Mesothelial cell of epicardium (in vitro differentiated cells): Measurements from ENCODE around the gene CDH12. TPM values are rescaled to one million over a fixed set of nuclear protein-coding genes. Genes with fewer than 3 reads are reported as not detected.

Experiments
- DNase-seq, 2 experiments: peaks; one replicate each; pipeline ENCODE4 v3.0.0; 2021; ENCODE audit warnings: low spot score in 2 of 2; ENCODE audit not compliant: unreplicated experiment in 2 of 2
- H3K27ac Mint-ChIP-seq: 2 replicates; pipeline ENCODE4 v1.8.0; 2021; ENCODE audit warnings: mixed read lengths
- H3K27me3 Mint-ChIP-seq: 2 replicates; pipeline ENCODE4 v1.8.0; 2021; ENCODE audit warnings: low read depth, mixed read lengths
- H3K36me3 Mint-ChIP-seq: 2 replicates; pipeline ENCODE4 v1.8.0; 2021; ENCODE audit warnings: mixed read lengths
- H3K4me1 Mint-ChIP-seq: 2 replicates; pipeline ENCODE4 v1.8.0; 2021; ENCODE audit warnings: mixed read lengths
- H3K4me3 Mint-ChIP-seq: 2 replicates; pipeline ENCODE4 v1.8.0; 2021; ENCODE audit warnings: mild to moderate bottlenecking, moderate library complexity, mixed read lengths
- H3K9me3 Mint-ChIP-seq: 2 replicates; pipeline ENCODE4 v1.8.0; 2021; ENCODE audit warnings: mixed read lengths
- total RNA-seq: library from RNA; stranded (reverse); gene quantifications from 3 replicates; pipeline ENCODE4 v1.2.1, GENCODE V29; 2021
- TF ChIP-seq, protein P1 (sequence below): fragments of 200-600 bp; sonication (generic); IDR thresholded peaks from one replicate; pipeline ENCODE4 v1.5.0; 2021; ENCODE audit warnings: antibody characterized with exemption; ENCODE audit not compliant: unreplicated experiment

CDH12 gene
- total RNA-seq, 1 donor from 2014 or later = 1.6 TPM

DNA sequence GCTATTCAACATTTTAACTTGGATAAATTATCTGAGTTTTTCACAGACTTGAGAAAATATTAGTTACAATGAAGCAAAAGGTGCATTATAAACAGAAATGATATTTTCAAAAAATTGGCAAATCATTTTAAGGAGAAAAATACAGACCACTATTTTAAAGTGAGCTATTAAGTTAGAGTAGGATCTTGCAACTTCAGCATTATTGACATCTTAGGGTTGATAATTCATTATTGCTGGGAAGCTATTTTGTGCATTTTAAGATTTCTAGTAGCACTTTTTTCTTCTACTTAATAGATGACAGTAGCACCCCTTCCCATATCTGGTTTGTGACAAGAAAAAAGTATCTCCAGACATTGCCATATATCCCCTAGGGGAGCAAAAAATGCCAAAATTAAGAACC is 774.1 kb downstream of the CDH12 start:
- Mint-ChIP-seq H3K27me3 (peaks cover 15% of the 10 kb centered on the region), H3K27ac (no peak overlapping the region), H3K4me3 (no peak overlapping the region), H3K36me3 (no peaks in the 10 kb centered on the region), H3K9me3 (no peaks in the 10 kb centered on the region), H3K4me1 (no peaks in the 10 kb centered on the region)
- TF ChIP-seq, protein P1, sequence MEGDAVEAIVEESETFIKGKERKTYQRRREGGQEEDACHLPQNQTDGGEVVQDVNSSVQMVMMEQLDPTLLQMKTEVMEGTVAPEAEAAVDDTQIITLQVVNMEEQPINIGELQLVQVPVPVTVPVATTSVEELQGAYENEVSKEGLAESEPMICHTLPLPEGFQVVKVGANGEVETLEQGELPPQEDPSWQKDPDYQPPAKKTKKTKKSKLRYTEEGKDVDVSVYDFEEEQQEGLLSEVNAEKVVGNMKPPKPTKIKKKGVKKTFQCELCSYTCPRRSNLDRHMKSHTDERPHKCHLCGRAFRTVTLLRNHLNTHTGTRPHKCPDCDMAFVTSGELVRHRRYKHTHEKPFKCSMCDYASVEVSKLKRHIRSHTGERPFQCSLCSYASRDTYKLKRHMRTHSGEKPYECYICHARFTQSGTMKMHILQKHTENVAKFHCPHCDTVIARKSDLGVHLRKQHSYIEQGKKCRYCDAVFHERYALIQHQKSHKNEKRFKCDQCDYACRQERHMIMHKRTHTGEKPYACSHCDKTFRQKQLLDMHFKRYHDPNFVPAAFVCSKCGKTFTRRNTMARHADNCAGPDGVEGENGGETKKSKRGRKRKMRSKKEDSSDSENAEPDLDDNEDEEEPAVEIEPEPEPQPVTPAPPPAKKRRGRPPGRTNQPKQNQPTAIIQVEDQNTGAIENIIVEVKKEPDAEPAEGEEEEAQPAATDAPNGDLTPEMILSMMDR = no peak
- DNase-seq = no peak

- Mint-ChIP-seq H3K9me3 (no peaks in the 10 kb centered on the region), H3K27me3 (peaks cover 15% of the 10 kb centered on the region), H3K36me3 (no peaks in the 10 kb centered on the region), H3K4me1 (no peaks in the 10 kb centered on the region), H3K27ac (no peak overlapping the region), H3K4me3 (no peak overlapping the region)
- no peak for DNase-seq
- TF ChIP-seq, protein P1 = no peak
Measured at GRCh38 chr5:22076586-22076985, 776.6 kb downstream of the CDH12 start.

- no peak for DNase-seq
- no peak overlapping the region for H3K27ac Mint-ChIP-seq
- H3K9me3 Mint-ChIP-seq = no peaks in the 10 kb centered on the region
- H3K4me1 Mint-ChIP-seq = no peaks in the 10 kb centered on the region
- H3K4me3 Mint-ChIP-seq = no peak overlapping the region
- no peaks in the 10 kb centered on the region for H3K36me3 Mint-ChIP-seq
- TF ChIP-seq, protein P1 = no peak
- H3K27me3 Mint-ChIP-seq = peaks cover 18% of the 10 kb centered on the region
Measured at GRCh38 chr5:22070186-22070728, 782.9 kb downstream of the CDH12 start.

GRCh38 chr5:22063717-22064116 is 789.4 kb downstream of the CDH12 start:
- no peaks in the 10 kb centered on the region for H3K9me3 Mint-ChIP-seq
- H3K4me3 Mint-ChIP-seq = no peak overlapping the region
- no peak overlapping the region for H3K27ac Mint-ChIP-seq
- TF ChIP-seq, protein P1 = no peak
- no peaks in the 10 kb centered on the region for H3K36me3 Mint-ChIP-seq
- no peak for DNase-seq
- H3K27me3 Mint-ChIP-seq = peaks cover 19% of the 10 kb centered on the region
- no peaks in the 10 kb centered on the region for H3K4me1 Mint-ChIP-seq

- no peak for DNase-seq
- Mint-ChIP-seq H3K27ac (no peak overlapping the region), H3K27me3 (peaks cover 27% of the 10 kb centered on the region), H3K36me3 (no peaks in the 10 kb centered on the region), H3K9me3 (no peaks in the 10 kb centered on the region), H3K4me3 (no peak overlapping the region), H3K4me1 (no peaks in the 10 kb centered on the region)
- TF ChIP-seq, protein P1 = no peak
Measured at GRCh38 chr5:22058620-22059019, 794.5 kb downstream of the CDH12 start.

DNA sequence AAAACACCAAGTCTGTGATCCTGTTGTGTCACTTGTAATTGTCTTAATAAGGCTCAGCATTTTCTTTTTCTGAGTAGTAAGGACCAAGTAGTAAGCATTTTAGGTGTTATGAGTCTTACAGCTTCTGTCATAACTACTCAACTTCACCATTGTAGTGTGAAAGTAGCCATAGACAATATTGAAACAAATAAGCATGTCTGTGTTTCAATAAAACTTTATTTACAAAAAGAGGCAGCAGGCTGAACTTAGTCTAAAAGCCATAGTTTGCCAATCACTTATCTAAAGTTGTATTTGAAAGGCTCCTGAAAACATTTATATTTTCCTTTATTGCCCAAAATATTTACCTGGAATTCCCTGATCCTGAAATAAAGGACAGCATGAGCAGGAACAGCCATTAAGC is 796.1 kb downstream of the CDH12 start:
- Mint-ChIP-seq H3K4me1 (peaks cover 2% of the 10 kb centered on the region), H3K4me3 (no peak overlapping the region), H3K36me3 (no peaks in the 10 kb centered on the region), H3K9me3 (no peaks in the 10 kb centered on the region), H3K27ac (no peak overlapping the region), H3K27me3 (peaks cover 18% of the 10 kb centered on the region)
- no peak for DNase-seq
- TF ChIP-seq, protein P1 = no peak
